NOMO-1 treated with DMSO at 0.1 percent for 48 hours (cell line): ENCODE results near the gene NCKAP5.

Experiments
- DNase-seq: peaks from one replicate; lab custom pipeline; 2025; ENCODE audit not compliant: unreplicated experiment; lab: John Stamatoyannopoulos, UW

Gene NCKAP5

GRCh38 chr2:132975193-132976105 lies 592.8 kb downstream of the NCKAP5 start:
- no peak for DNase-seq

GRCh38 chr2:132974467-132975095 lies 593.7 kb downstream of the NCKAP5 start:
- no peak for DNase-seq

GRCh38 chr2:132971310-132972061 lies 596.8 kb downstream of the NCKAP5 start:
- DNase-seq, result no peak

- DNase-seq, result no peak
Observed at GRCh38 chr2:132969371-132969985, 598.8 kb downstream of the NCKAP5 start.

GRCh38 chr2:132965460-132965859 lies 602.8 kb downstream of the NCKAP5 start:
- no peak for DNase-seq

GRCh38 chr2:132963161-132963560 lies 605.1 kb downstream of the NCKAP5 start:
- DNase-seq, result no peak

- DNase-seq, result no peak
Observed at GRCh38 chr2:132958887-132959286, 609.4 kb downstream of the NCKAP5 start.

GRCh38 chr2:132955871-132956615 lies 612.2 kb downstream of the NCKAP5 start:
- DNase-seq, result no peak

GRCh38 chr2:132953771-132954170 lies 614.5 kb downstream of the NCKAP5 start:
- no peak for DNase-seq

GRCh38 chr2:132951008-132951714 lies 617.1 kb downstream of the NCKAP5 start:
- no peak for DNase-seq

- DNase-seq, result no peak
Observed at GRCh38 chr2:132949108-132949507, 619.2 kb downstream of the NCKAP5 start.

GRCh38 chr2:132948211-132948610 lies 620.1 kb downstream of the NCKAP5 start:
- DNase-seq, result no peak

GRCh38 chr2:132943829-132944228 lies 624.4 kb downstream of the NCKAP5 start:
- DNase-seq, result no peak

GRCh38 chr2:132941296-132942020 lies 626.8 kb downstream of the NCKAP5 start:
- no peak for DNase-seq

GRCh38 chr2:132937629-132938028 lies 630.6 kb downstream of the NCKAP5 start:
- no peak for DNase-seq

- no peak for DNase-seq
Observed at GRCh38 chr2:132936791-132937190, 631.5 kb downstream of the NCKAP5 start.

- DNase-seq, result no peak
Observed at GRCh38 chr2:132936261-132936660, 632.0 kb downstream of the NCKAP5 start.

- DNase-seq, result no peak
Observed at GRCh38 chr2:132929786-132930185, 638.5 kb downstream of the NCKAP5 start.

GRCh38 chr2:132923787-132924186 lies 644.5 kb downstream of the NCKAP5 start:
- no peak for DNase-seq
